NCI-H2227 (cell line): ENCODE data around the gene OR1J1.

Experiments used
- DNase-seq: peaks from one replicate; lab custom pipeline; 2025; ENCODE audit not compliant: unreplicated experiment; lab: John Stamatoyannopoulos, UW

OR1J1 gene

GRCh38 chr9:122477826-122478225 is at the start of gene OR1J1:
Gene OR1J1 (minus strand): TSS chr9:122477926. CDS start chr9:122477926, 0 bp downstream.
- DNase-seq: no peak

- no peak for DNase-seq
These were observed 49.5 kb upstream of the OR1J1 start, which contains the start of gene OR1N1 for GRCh38 chr9:122527193-122527592. Gene OR1N1 (minus strand): TSS chr9:122527293. CDS start chr9:122527293, 0 bp downstream.

GRCh38 chr9:122526602-122527001 is 48.9 kb upstream of the OR1J1 start:
- DNase-seq: no peak

GRCh38 chr9:122519376-122519775 is 41.6 kb upstream of the OR1J1 start:
- DNase-seq: no peak

- no peak for DNase-seq
These were observed 41.1 kb upstream of the OR1J1 start, which contains the start of gene OR1J4 for GRCh38 chr9:122518841-122519240. Gene OR1J4 (plus strand): TSS chr9:122519141. CDS start chr9:122519141, 0 bp downstream.

- no peak for DNase-seq
These were observed 40.5 kb upstream of the OR1J1 start for GRCh38 chr9:122518226-122518625.

GRCh38 chr9:122510502-122510901 is 32.8 kb upstream of the OR1J1 start, which contains the start of gene OR1J2:
Gene OR1J2 (plus strand): TSS chr9:122510802. CDS start chr9:122510802, 0 bp downstream.
- DNase-seq: no peak

GRCh38 chr9:122506964-122507363 is 29.2 kb upstream of the OR1J1 start:
- DNase-seq: no peak

GRCh38 chr9:122498883-122499288 is 21.2 kb upstream of the OR1J1 start:
- DNase-seq: no peak

- no peak for DNase-seq
These were observed 1.3 kb upstream of the OR1J1 start for GRCh38 chr9:122479062-122479461.

GRCh38 chr9:122477346-122477745 is 380 bp downstream of the OR1J1 start:
- no peak for DNase-seq

- DNase-seq: no peak
These were observed 2.0 kb downstream of the OR1J1 start for GRCh38 chr9:122475717-122476116.

- DNase-seq: no peak
These were observed 3.2 kb downstream of the OR1J1 start for GRCh38 chr9:122474561-122474960.

- no peak for DNase-seq
These were observed 9.0 kb downstream of the OR1J1 start for GRCh38 chr9:122468735-122469134.

- DNase-seq: no peak
These were observed 11.3 kb downstream of the OR1J1 start for GRCh38 chr9:122466456-122466855.

- peak; percentile 63 for DNase-seq
These were observed 12.8 kb downstream of the OR1J1 start for GRCh38 chr9:122464633-122465567.

GRCh38 chr9:122463828-122464632 is 13.7 kb downstream of the OR1J1 start:
- peak; percentile 62 for DNase-seq

- no peak for DNase-seq
These were observed 19.9 kb downstream of the OR1J1 start for GRCh38 chr9:122457787-122458186.

GRCh38 chr9:122456123-122456522 is 21.6 kb downstream of the OR1J1 start:
- no peak for DNase-seq

- no peak for DNase-seq
These were observed 24.0 kb downstream of the OR1J1 start for GRCh38 chr9:122453677-122454135.

GRCh38 chr9:122446819-122447484 is 30.8 kb downstream of the OR1J1 start:
- DNase-seq: no peak
